Measurements from ENCODE around the gene PRKCD. TPM values are rescaled to one million over a fixed set of nuclear protein-coding genes. Genes with fewer than 3 reads are reported as not detected.

The PRKCD gene
- total RNA-seq, 1 donor from 2014 or later: 3.7 TPM

DNA sequence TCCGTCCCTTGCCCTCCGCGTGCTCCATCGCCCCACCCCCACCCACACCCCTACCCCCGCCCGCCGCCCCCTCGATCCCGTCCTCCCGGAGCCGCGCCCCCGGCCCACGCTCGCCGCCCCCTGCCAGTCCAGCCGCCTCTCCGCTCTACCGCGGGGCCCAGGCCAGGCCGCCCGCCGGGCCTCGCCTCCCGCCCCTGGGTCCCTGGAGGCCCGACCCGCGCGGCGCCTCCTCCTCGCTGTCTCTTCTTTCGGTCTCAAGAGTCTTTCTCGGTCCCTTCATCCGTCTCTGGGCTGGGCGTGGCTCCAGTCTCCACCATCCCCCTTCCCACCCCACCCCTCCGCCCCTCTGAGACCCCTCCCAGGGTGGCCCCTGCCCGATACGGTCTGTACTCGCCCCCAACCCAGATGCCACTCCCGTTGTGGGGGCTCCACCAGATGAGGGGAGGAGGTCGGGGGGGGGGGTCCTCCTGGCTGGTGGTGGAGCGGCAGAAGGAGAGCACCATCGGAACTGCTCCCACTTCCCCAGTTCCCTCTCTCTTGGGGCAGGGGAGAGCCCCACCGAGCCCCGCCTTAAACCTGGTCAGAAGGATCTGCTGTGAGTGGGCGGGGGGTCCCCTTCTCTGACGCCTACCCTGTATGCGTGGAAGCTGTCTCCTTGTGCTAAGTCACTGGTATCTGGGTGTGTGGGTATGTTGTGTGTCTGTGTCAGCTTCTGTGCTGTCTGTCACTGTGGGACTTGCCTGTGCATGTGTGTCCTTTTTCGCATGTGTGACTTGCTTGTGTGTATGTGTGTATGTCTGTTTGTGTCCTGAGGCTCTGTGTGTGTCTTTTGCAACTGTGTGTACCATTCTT, 1.0 kb downstream of the PRKCD start:
- peak overlapping the region; percentile 44 for H3K27ac ChIP-seq (ENCODE audit: low read depth, low read length)
- H3K4me1 ChIP-seq (ENCODE audit: control insufficient read depth in 3 of 3, insufficient read depth in 3 of 3, low read length in 3 of 3): peaks cover 28 to 54% (median 37%) of the 10 kb centered on the region in 3 donors

DNA sequence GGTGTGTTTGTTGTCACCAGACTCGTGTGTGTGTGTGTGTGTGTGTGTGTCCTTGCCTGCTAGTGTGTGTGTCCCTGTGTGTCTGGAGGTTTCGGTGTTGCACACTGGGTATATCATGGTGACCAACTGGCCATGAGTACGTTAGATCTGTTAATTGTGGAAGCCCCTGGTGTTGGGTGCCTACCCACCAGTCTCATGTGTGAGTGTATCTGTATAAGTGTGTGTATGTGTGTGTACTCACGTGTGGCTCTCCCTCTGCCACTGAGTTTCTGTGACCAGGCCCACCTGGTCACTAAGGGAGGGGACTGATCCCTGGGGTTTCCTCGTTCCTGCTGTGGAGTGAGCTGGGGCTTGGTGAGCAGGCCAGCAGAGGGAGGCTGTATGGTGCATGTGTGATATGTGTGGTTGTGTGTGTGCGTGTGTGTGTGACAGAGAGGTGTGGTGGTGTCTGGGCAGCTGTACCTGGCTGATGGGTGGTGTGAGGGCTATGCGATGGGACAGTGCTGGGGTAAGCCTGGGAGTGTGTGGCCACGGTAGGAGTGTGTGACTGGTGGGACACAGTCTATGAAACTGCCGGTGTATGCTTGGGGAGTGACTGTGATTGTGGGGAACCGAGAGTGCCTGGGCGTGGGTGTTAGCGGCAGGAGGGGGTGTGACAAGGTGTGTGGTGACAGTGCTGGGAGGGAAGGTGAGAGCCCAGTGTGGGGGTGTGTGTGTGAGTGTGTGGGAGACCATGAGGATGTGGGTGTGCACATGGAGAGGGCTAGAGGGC, 1.8 kb downstream of the PRKCD start:
- Histone ChIP-seq H3K27ac (ENCODE audit: low read depth, low read length) (no peak overlapping the region), H3K4me1 (ENCODE audit: control insufficient read depth in 3 of 3, insufficient read depth in 3 of 3, low read length in 3 of 3) (peaks cover 32 to 50% (median 37%) of the 10 kb centered on the region in 3 donors), H3K9ac (ENCODE audit: low read depth in 1 of 3, low read length in 3 of 3) (peak overlapping the region; percentile 2 to 50 (median 33)), H3K9me3 (ENCODE audit: control insufficient read depth in 3 of 3, low read length in 3 of 3) (no peaks in the 10 kb centered on the region), H3K4me3 (ENCODE audit: low read length in 3 of 3) (peak overlapping the region; percentile 49 to 76 (median 63)), H3K27me3 (ENCODE audit: control insufficient read depth in 3 of 3, insufficient read depth in 3 of 3, low read length in 3 of 3) (no peaks in the 10 kb centered on the region), H3K36me3 (ENCODE audit: control insufficient read depth in 3 of 3, insufficient read depth in 3 of 3, low read length in 3 of 3) (no peaks in the 10 kb centered on the region)

More for the DNA sequence above, 1.0 kb downstream of the PRKCD start:
- Histone ChIP-seq H3K9ac (ENCODE audit: low read depth in 1 of 3, low read length in 3 of 3) (peak overlapping the region in 2 of 3 donors; percentile 79 to 82), H3K36me3 (ENCODE audit: control insufficient read depth in 3 of 3, insufficient read depth in 3 of 3, low read length in 3 of 3) (no peaks in the 10 kb centered on the region), H3K9me3 (ENCODE audit: control insufficient read depth in 3 of 3, low read length in 3 of 3) (no peaks in the 10 kb centered on the region), H3K27me3 (ENCODE audit: control insufficient read depth in 3 of 3, insufficient read depth in 3 of 3, low read length in 3 of 3) (no peaks in the 10 kb centered on the region), H3K4me3 (ENCODE audit: low read length in 3 of 3) (peak overlapping the region; percentile 76 to 78 (median 76))

DNA sequence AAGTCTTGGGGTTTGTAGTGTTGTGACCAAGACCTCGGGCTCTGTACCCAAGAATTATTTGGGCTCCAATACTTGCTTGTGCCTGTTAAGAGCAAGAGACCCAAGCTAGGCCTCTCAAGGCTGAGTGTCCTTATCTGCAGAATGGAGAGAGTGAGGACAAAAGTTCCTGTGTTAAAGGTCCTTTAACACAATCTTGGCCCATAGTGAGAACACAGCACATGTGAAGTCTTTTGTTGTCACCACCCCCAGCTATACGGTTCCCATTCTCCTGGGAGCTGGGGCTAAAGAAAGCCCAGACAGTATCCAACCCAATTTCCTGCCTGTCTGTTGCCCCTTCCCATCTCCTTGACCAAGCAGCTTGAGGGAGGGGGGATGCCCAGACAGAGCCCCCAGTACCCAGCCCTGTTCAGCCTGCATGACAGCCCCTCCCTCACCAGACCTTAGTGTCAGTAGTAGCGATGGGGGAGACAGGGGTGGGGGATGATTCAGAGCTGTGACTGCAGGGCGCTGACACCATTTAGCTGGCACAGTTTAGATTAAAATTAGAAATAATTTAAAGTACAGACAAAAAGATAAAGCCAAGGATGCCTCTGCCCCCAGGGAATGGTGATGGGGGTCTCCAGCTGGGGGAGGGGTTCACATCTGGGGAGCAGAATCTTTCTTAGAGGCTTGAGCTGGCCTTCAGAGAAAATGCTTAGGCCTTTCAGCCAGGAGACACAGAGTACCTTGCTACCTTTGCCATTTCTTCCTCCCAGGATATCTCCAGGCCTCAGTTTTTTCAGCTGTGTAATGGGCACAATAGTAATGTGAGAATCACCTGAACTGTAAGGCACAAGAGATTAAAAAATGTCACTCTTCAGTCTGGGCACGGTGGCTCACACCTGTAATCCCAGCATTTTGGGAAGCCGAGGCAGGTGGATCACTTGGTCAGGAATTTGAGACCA, 2.7 kb downstream of the PRKCD start:
- Histone ChIP-seq H3K4me1 (ENCODE audit: control insufficient read depth in 3 of 3, insufficient read depth in 3 of 3, low read length in 3 of 3) (peaks cover 30 to 52% (median 39%) of the 10 kb centered on the region in 3 donors), H3K27ac (ENCODE audit: low read depth, low read length) (no peak overlapping the region), H3K4me3 (ENCODE audit: low read length in 3 of 3) (no peak overlapping the region), H3K27me3 (ENCODE audit: control insufficient read depth in 3 of 3, insufficient read depth in 3 of 3, low read length in 3 of 3) (no peaks in the 10 kb centered on the region), H3K9me3 (ENCODE audit: control insufficient read depth in 3 of 3, low read length in 3 of 3) (no peaks in the 10 kb centered on the region), H3K36me3 (ENCODE audit: control insufficient read depth in 3 of 3, insufficient read depth in 3 of 3, low read length in 3 of 3) (no peaks in the 10 kb centered on the region), H3K9ac (ENCODE audit: low read depth in 1 of 3, low read length in 3 of 3) (no peak overlapping the region)

DNA sequence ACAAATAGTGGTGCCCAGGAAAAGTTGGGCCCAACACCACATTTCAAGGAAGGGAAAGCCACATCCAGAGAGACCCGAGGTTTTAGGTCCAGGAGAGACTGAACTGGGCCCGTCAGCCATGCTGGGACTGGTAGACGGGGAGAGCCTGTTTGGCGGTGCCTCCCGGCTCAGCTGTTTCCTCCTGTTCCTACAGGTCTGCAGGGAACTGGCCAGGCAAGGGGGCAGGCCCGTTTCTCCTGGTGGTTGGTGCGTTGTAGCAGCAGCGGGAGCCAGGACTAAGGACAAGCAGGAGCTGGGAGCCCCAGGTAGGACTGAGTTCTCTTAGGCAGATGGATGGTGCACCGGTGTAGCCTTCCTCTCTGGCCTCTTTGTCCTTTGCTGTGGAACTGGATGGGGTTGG, 3.9 kb downstream of the PRKCD start:
- Histone ChIP-seq H3K9ac (ENCODE audit: low read depth in 1 of 3, low read length in 3 of 3) (no peak overlapping the region), H3K36me3 (ENCODE audit: control insufficient read depth in 3 of 3, insufficient read depth in 3 of 3, low read length in 3 of 3) (no peaks in the 10 kb centered on the region), H3K27ac (ENCODE audit: low read depth, low read length) (no peak overlapping the region), H3K4me3 (ENCODE audit: low read length in 3 of 3) (no peak overlapping the region), H3K9me3 (ENCODE audit: control insufficient read depth in 3 of 3, low read length in 3 of 3) (no peaks in the 10 kb centered on the region), H3K4me1 (ENCODE audit: control insufficient read depth in 3 of 3, insufficient read depth in 3 of 3, low read length in 3 of 3) (peaks cover 18 to 40% (median 29%) of the 10 kb centered on the region in 3 donors), H3K27me3 (ENCODE audit: control insufficient read depth in 3 of 3, insufficient read depth in 3 of 3, low read length in 3 of 3) (no peaks in the 10 kb centered on the region)

DNA sequence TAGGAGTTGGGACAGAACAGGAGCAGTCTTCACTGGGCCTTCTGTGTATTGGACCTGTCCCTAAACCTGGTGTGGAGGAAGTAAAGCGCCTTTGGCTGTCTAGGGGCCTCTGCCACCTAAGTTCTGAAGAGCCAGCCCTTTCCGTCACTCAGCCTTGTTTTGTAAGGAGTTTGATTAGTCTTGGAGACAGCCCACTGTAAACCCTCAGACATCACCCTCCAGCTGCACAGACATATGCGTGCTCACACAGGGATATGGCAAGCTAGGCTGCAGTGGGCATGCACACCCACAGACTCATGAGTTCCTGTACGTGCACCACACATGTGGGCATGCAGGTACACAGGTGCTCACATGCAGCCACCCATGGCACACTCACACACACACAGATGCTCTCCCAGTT, 5.2 kb downstream of the PRKCD start:
- peak overlapping the region in 1 of 3 donors; percentile 57 for H3K9ac ChIP-seq (ENCODE audit: low read depth in 1 of 3, low read length in 3 of 3)
- H3K36me3 ChIP-seq (ENCODE audit: control insufficient read depth in 3 of 3, insufficient read depth in 3 of 3, low read length in 3 of 3): no peaks in the 10 kb centered on the region
- H3K9me3 ChIP-seq (ENCODE audit: control insufficient read depth in 3 of 3, low read length in 3 of 3): no peaks in the 10 kb centered on the region
- H3K4me3 ChIP-seq (ENCODE audit: low read length in 3 of 3): no peak overlapping the region
- H3K4me1 ChIP-seq (ENCODE audit: control insufficient read depth in 3 of 3, insufficient read depth in 3 of 3, low read length in 3 of 3): peaks cover 11 to 43% (median 20%) of the 10 kb centered on the region in 3 donors
- peak overlapping the region; percentile 36 for H3K27ac ChIP-seq (ENCODE audit: low read depth, low read length)
- H3K27me3 ChIP-seq (ENCODE audit: control insufficient read depth in 3 of 3, insufficient read depth in 3 of 3, low read length in 3 of 3): no peaks in the 10 kb centered on the region

DNA sequence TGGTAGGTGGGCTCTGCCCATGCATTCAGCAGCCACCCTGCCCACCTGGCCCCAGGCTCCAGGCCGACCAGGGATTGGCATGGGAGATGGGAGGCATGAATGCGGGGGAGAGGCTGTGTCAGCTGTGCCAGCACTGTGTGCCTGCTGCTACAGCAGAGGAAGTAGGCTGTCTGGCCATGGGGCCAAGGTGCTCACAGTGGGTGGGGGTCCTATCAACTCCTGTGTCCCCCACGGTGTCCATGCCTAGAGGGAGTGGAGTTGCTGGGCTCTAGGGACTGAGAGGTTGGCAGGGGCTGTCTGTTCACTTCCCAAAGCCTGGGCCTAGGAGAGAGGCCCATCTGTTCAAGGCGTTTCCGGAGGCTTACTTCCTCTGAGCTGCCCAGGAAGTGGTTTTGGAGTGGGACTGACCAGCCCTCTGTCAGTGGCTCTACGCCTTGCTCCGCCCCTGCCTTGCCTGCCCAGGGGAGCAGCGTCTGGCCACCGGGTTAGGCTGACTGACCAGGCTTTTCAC, 5.8 kb downstream of the PRKCD start:
- no peaks in the 10 kb centered on the region for H3K36me3 ChIP-seq (ENCODE audit: control insufficient read depth in 3 of 3, insufficient read depth in 3 of 3, low read length in 3 of 3)
- H3K27ac ChIP-seq (ENCODE audit: low read depth, low read length): peak overlapping the region; percentile 36
- H3K9ac ChIP-seq (ENCODE audit: low read depth in 1 of 3, low read length in 3 of 3): peak overlapping the region; percentile 22 to 57 (median 23)
- peak overlapping the region in 1 of 3 donors; percentile 18 for H3K4me3 ChIP-seq (ENCODE audit: low read length in 3 of 3)
- peaks cover 11 to 45% (median 22%) of the 10 kb centered on the region in 3 donors for H3K4me1 ChIP-seq (ENCODE audit: control insufficient read depth in 3 of 3, insufficient read depth in 3 of 3, low read length in 3 of 3)
- no peaks in the 10 kb centered on the region for H3K9me3 ChIP-seq (ENCODE audit: control insufficient read depth in 3 of 3, low read length in 3 of 3)
- no peaks in the 10 kb centered on the region for H3K27me3 ChIP-seq (ENCODE audit: control insufficient read depth in 3 of 3, insufficient read depth in 3 of 3, low read length in 3 of 3)

DNA sequence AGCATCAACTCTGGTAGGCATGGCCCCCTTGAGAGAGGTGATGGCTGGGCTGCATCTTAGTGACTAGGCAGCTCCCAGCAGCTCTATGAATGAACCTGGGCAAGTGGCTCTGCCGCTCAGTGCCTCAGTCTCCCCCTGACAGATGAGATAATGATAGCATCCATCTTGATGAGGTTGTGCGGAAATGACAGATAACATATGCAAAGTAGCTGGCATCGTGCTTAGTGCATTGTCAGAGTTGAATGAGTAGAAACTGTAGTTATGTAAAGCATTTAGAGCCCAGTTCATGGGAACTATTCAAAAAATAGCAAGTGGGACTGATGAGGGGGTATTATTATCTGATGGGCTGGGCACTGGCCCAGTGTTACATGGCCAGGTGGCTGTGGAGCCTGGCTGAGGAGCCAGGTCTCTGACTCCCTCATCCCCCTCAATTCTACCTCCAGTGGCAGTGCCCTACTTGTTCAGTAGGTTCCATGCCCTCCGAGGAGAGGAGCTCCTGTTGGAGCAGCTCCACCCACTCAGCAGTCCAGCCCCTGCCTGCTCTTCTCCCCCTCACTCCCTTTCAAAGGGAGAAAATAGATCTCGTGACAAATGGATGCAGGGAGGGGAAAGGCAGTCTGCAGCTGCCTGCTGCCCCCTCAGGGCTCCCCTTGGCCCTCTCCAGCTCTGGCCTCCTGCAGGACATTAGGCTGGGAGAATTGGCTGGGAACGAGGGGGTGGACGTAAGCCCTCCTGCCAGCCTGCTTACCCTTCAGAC, 6.6 kb downstream of the PRKCD start:
- Histone ChIP-seq H3K4me3 (ENCODE audit: low read length in 3 of 3) (no peak overlapping the region), H3K4me1 (ENCODE audit: control insufficient read depth in 3 of 3, insufficient read depth in 3 of 3, low read length in 3 of 3) (peaks cover 11 to 40% (median 18%) of the 10 kb centered on the region in 3 donors), H3K9me3 (ENCODE audit: control insufficient read depth in 3 of 3, low read length in 3 of 3) (no peaks in the 10 kb centered on the region), H3K27ac (ENCODE audit: low read depth, low read length) (no peak overlapping the region), H3K27me3 (ENCODE audit: control insufficient read depth in 3 of 3, insufficient read depth in 3 of 3, low read length in 3 of 3) (no peaks in the 10 kb centered on the region), H3K36me3 (ENCODE audit: control insufficient read depth in 3 of 3, insufficient read depth in 3 of 3, low read length in 3 of 3) (no peaks in the 10 kb centered on the region), H3K9ac (ENCODE audit: low read depth in 1 of 3, low read length in 3 of 3) (peak overlapping the region in 1 of 3 donors; percentile 57)

DNA sequence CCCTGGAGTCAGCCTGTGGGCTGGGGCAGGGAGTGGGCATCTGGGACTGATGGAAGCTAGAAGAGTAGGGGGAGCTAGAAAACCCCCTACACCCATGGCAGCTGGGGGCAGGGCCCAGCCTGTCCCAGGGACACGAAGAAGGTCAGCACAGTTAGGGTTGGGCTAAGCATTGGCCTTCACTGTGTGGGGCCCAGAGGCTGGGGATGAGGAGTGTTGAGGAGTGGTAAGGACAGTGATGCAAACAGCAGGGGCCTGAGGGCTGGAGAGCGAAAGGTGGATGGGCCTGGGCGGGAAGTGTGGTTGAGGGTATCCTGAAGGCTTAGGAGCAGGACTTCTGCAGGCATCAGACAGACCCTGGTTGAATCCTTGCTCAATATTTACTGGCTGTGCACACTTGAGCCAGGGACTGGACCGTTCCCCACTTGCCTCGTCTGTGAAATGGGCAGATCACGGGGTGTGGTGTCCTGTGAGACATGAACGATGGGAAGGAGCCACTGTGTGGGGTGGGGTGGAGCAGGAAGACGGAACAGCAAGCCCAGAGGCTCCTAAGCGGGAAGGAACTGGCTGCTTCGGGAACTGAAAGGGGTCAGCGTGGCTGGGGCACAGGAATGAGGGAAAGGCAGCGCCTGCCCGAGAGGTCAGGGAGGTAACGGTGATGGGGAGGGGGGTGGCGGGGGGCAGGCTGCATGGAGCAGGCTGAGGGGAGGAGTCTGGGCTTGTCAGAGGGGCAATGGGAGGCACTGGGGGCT, 7.3 kb downstream of the PRKCD start:
- Histone ChIP-seq H3K27me3 (ENCODE audit: control insufficient read depth in 3 of 3, insufficient read depth in 3 of 3, low read length in 3 of 3) (no peaks in the 10 kb centered on the region), H3K9me3 (ENCODE audit: control insufficient read depth in 3 of 3, low read length in 3 of 3) (no peaks in the 10 kb centered on the region), H3K9ac (ENCODE audit: low read depth in 1 of 3, low read length in 3 of 3) (no peak overlapping the region), H3K4me3 (ENCODE audit: low read length in 3 of 3) (no peak overlapping the region), H3K4me1 (ENCODE audit: control insufficient read depth in 3 of 3, insufficient read depth in 3 of 3, low read length in 3 of 3) (peaks cover 11 to 33% (median 17%) of the 10 kb centered on the region in 3 donors), H3K27ac (ENCODE audit: low read depth, low read length) (no peak overlapping the region), H3K36me3 (ENCODE audit: control insufficient read depth in 3 of 3, insufficient read depth in 3 of 3, low read length in 3 of 3) (no peaks in the 10 kb centered on the region)
